DND-41 (cell line): ENCODE measurements around the gene COPE.

ENCODE experiments used
- CTCF ChIP-seq: IDR thresholded peaks from 2 replicates; pipeline ENCODE4 v1.5.1; 2012; ENCODE audit warnings: borderline replicate concordance, low read length, moderate library complexity, mild to moderate bottlenecking; ENCODE audit not compliant: poor library complexity, severe bottlenecking; ENCODE audit errors: extremely low read depth
- EZH2 ChIP-seq: IDR thresholded peaks from 3 replicates; pipeline ENCODE4 v1.6.1; 2012; ENCODE audit warnings: borderline replicate concordance, low read depth, mild to moderate bottlenecking, moderate library complexity, low read length, inconsistent platforms; ENCODE audit not compliant: severe bottlenecking

GRCh38 chr19:18853755-18854427, 65.3 kb downstream of the COPE start:
- peak; percentile 11 for TF ChIP-seq CTCF
- TF ChIP-seq EZH2 = no peak
